ENCODE data around the gene MGAT4D.

DNA sequence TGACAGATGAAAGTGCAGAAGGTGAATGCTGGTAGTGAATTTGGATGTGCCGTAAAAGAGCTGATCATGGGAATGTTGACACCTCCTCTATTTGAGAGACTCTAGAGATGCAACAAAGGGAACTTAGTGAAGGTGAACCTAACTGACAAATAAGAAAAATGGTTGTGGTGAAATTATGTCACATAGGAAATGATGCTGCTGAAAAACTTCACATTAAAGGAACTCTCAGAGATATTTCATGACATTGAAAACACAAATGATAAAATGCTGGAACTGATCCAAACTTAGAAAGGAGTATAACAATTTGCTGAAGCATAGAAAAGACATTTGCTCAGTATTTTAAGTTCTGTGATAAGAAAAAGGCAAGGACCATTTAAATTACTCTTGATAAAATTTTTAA lies 31.9 kb downstream of the MGAT4D start:
- TF ChIP-seq, protein P1, sequence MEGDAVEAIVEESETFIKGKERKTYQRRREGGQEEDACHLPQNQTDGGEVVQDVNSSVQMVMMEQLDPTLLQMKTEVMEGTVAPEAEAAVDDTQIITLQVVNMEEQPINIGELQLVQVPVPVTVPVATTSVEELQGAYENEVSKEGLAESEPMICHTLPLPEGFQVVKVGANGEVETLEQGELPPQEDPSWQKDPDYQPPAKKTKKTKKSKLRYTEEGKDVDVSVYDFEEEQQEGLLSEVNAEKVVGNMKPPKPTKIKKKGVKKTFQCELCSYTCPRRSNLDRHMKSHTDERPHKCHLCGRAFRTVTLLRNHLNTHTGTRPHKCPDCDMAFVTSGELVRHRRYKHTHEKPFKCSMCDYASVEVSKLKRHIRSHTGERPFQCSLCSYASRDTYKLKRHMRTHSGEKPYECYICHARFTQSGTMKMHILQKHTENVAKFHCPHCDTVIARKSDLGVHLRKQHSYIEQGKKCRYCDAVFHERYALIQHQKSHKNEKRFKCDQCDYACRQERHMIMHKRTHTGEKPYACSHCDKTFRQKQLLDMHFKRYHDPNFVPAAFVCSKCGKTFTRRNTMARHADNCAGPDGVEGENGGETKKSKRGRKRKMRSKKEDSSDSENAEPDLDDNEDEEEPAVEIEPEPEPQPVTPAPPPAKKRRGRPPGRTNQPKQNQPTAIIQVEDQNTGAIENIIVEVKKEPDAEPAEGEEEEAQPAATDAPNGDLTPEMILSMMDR (IDR thresholded peaks at IDR 0.05), result no peak
- TF ChIP-seq POLR2A (IDR thresholded peaks at IDR 0.05), result no peak
